Gastrocnemius medialis (tissue), 4 donors: ENCODE data around the gene THSD7A.

ENCODE experiments used
- CTCF ChIP-seq, 5 experiments: fragments of 450-650 bp in 3 of 5; fragments of 200-600 bp in 2 of 5; sonication (generic) in 2 of 5; IDR thresholded peaks in 4 of 5; conservative IDR thresholded peaks in 1 of 5; 1 replicate in 4 of 5; 2 replicates in 1 of 5; pipeline ENCODE4 v1.5.1; 2016 to 2019; ENCODE audit warnings: antibody characterized with exemption in 5 of 5, mild to moderate bottlenecking in 3 of 5, moderate library complexity in 3 of 5
- POLR2A ChIP-seq, 2 donors: fragments of 450-650 bp; IDR thresholded peaks; one replicate each; pipeline ENCODE4 v1.6.1; 2017; ENCODE audit warnings: antibody characterized with exemption in 2 of 2, mild to moderate bottlenecking in 2 of 2, moderate library complexity in 2 of 2

GRCh38 chr7:11529382-11529781 lies 302.6 kb downstream of the THSD7A start:
- TF ChIP-seq CTCF (IDR thresholded peaks at IDR 0.05 in 4 of 5, conservative IDR thresholded peaks at IDR 0.05 in 1 of 5) = no peak
- no peak for TF ChIP-seq POLR2A (IDR thresholded peaks at IDR 0.05)
